ENCODE results near the gene SLC51B. TPM values are rescaled to one million over a fixed set of nuclear protein-coding genes. Genes with fewer than 3 reads are reported as not detected.

SLC51B gene
- not detected for total RNA-seq

DNA sequence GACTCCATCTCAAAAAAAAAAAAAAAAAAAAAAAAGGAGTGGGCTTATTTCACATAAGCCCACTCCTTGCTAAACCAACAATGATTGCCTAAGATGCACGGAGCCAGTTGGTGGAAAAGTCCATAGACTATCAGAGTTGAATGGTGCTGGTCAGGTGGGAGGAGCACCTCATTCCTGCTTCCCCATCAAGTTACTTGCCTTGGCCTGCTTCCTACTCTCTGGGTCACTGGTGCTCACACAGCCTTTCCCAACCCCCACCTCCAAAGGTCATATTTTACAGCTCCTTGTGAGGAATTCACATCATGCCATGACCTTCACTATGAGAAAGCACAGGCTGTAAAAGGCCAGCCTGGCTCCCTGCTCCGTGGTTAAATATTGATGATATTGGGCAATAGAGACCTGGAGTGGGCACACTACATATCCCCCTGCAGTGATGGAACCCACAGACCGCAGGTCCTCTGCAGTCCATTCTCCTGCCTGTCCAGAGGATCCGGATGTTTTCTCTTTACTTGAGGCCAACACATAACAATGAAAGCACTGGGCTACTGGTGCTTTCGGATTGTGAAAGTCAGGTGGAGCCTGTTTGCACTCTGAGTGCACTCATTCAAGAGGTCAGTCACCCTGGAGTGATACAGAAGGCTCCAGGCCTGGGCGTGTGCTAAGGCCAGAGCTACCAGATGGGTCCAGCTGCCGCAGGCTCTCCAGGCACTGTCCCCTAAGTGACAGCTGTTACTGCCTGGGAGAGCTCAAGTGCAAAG lies at the start of gene SLC51B:
Gene SLC51B, plus strand, starts transcription at position 664 of the 758 bp plus-strand sequence. CDS start 4,618 bp downstream, outside the sequence.
- no peaks in the 10 kb centered on the region for H3K27me3 ChIP-seq (replicated peaks; ENCODE audit: insufficient read depth)
- DNase-seq (ENCODE audit: low spot score) (no peak), ATAC-seq (ENCODE audit: insufficient number of reproducible peaks, low FRiP score, low read depth) (no peak)
- no peaks in the 10 kb centered on the region for H3K9me3 ChIP-seq
- TF ChIP-seq, protein P1, sequence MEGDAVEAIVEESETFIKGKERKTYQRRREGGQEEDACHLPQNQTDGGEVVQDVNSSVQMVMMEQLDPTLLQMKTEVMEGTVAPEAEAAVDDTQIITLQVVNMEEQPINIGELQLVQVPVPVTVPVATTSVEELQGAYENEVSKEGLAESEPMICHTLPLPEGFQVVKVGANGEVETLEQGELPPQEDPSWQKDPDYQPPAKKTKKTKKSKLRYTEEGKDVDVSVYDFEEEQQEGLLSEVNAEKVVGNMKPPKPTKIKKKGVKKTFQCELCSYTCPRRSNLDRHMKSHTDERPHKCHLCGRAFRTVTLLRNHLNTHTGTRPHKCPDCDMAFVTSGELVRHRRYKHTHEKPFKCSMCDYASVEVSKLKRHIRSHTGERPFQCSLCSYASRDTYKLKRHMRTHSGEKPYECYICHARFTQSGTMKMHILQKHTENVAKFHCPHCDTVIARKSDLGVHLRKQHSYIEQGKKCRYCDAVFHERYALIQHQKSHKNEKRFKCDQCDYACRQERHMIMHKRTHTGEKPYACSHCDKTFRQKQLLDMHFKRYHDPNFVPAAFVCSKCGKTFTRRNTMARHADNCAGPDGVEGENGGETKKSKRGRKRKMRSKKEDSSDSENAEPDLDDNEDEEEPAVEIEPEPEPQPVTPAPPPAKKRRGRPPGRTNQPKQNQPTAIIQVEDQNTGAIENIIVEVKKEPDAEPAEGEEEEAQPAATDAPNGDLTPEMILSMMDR (IDR thresholded peaks at IDR 0.05) = no peak
- peaks cover 8% of the 10 kb centered on the region for H3K36me3 ChIP-seq
- H3K4me1 ChIP-seq (ENCODE audit: control insufficient read depth in 1 of 2, low read depth in 2 of 2) = peaks cover 3 to 26% of the 10 kb centered on the region in 2 donors
- H3K4me3 ChIP-seq = no peak within 1 kb of the TSS
- no peak within 1 kb of the TSS for H3K27ac ChIP-seq

- Histone ChIP-seq H3K36me3 (no peaks in the 10 kb centered on the region), H3K27ac (no peak overlapping the region), H3K4me1 (ENCODE audit: control insufficient read depth in 1 of 2, low read depth in 2 of 2) (no peaks in the 10 kb centered on the region), H3K9me3 (no peaks in the 10 kb centered on the region), H3K27me3 (replicated peaks; ENCODE audit: insufficient read depth) (no peaks in the 10 kb centered on the region), H3K4me3 (no peak overlapping the region)
- ATAC-seq (ENCODE audit: insufficient number of reproducible peaks, low FRiP score, low read depth) (no peak), DNase-seq (ENCODE audit: low spot score) (no peak)
- TF ChIP-seq, protein P1 (IDR thresholded peaks at IDR 0.05) = no peak
Observed at GRCh38 chr15:64997066-64997465, 48.1 kb upstream of the SLC51B start.

DNA sequence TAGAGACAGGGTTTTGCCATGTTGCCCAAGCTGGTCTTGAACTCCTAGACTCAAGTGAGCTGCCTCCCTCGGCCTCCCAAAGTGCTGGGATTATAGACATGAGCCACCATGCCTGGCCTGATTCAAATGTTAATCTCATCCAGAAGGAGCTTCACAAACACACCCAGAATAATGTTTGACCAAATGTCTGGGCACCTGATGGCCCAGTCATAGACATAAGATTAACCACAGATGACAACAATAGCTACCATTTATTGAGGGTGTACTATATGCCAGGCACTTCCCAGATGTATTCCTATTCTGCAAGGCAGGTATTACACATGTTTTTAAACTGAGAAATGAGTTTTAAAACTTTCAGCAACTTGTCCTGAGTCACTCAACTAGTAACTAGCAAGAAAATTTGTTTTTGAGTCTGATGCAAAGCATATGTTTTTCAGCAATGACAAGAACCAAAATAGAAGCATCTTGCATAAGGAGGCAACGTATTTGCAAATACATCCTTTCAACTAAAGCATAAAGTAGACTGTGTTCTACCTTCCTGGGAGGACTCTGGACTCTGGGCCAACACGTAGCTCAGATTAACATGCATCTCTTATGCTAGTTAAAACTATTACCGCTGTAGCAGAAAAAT lies 47.3 kb upstream of the SLC51B start:
- Histone ChIP-seq H3K9me3 (no peaks in the 10 kb centered on the region), H3K27ac (no peak overlapping the region), H3K36me3 (no peaks in the 10 kb centered on the region), H3K27me3 (replicated peaks; ENCODE audit: insufficient read depth) (no peaks in the 10 kb centered on the region), H3K4me3 (no peak overlapping the region), H3K4me1 (ENCODE audit: control insufficient read depth in 1 of 2, low read depth in 2 of 2) (no peaks in the 10 kb centered on the region)
- no peak for DNase-seq (ENCODE audit: low spot score)
- ATAC-seq (ENCODE audit: insufficient number of reproducible peaks, low FRiP score, low read depth) = no peak
- TF ChIP-seq, protein P1 (IDR thresholded peaks at IDR 0.05) = no peak

GRCh38 chr15:65004993-65005392 lies 40.2 kb upstream of the SLC51B start:
- peaks cover 3% of the 10 kb centered on the region for H3K36me3 ChIP-seq

GRCh38 chr15:65006876-65007275 lies 38.3 kb upstream of the SLC51B start:
- Histone ChIP-seq H3K4me3 (no peak overlapping the region), H3K27ac (no peak overlapping the region), H3K9me3 (no peaks in the 10 kb centered on the region), H3K36me3 (peaks cover 3% of the 10 kb centered on the region), H3K4me1 (ENCODE audit: control insufficient read depth in 1 of 2, low read depth in 2 of 2) (no peaks in the 10 kb centered on the region), H3K27me3 (replicated peaks; ENCODE audit: insufficient read depth) (no peaks in the 10 kb centered on the region)
- ATAC-seq (ENCODE audit: insufficient number of reproducible peaks, low FRiP score, low read depth) (no peak), DNase-seq (ENCODE audit: low spot score) (no peak)
- TF ChIP-seq, protein P1 (IDR thresholded peaks at IDR 0.05) = no peak

More at GRCh38 chr15:65004993-65005392, 40.2 kb upstream of the SLC51B start:
- Histone ChIP-seq H3K27ac (no peak overlapping the region), H3K27me3 (replicated peaks; ENCODE audit: insufficient read depth) (no peaks in the 10 kb centered on the region), H3K4me1 (ENCODE audit: control insufficient read depth in 1 of 2, low read depth in 2 of 2) (no peaks in the 10 kb centered on the region), H3K4me3 (no peak overlapping the region), H3K9me3 (no peaks in the 10 kb centered on the region)
- ATAC-seq (ENCODE audit: insufficient number of reproducible peaks, low FRiP score, low read depth) (no peak), DNase-seq (ENCODE audit: low spot score) (no peak)
- TF ChIP-seq, protein P1 (IDR thresholded peaks at IDR 0.05) = no peak

Measured in thoracic aorta (tissue), 2 donors.